Stimulated activated CD4-positive, alpha-beta T cell treated with anti-CD3 and anti-CD28 coated beads, Interleukin-1b, Interleukin-23, amount 100 ng/mL, for 24 hours (primary cell): Measurements from ENCODE around the gene PTAR1.

Experiments
- DNase-seq, 4 experiments: peaks; one replicate each; pipeline ENCODE4 v3.0.0-alpha.2; 2020; ENCODE audit warnings: low read depth in 4 of 4, low spot score in 1 of 4

Gene PTAR1

DNA sequence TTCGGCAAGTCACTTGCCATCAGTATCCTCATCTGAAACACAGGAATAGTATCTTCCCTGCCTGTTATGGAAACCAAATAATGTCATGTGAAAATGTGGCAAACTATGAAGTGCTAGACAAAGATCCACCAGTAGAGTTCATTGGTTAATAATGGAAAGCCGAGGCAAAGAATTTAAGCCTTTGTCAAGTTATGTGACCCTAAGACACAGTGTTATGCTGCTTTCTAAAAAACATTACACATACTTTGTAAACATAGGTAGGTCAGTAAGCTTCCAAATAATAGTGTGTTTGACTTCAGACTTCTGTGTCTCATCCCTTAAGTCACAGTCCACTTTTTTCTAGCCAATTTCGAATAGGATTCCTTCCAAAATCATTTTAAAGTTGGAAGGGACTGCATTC is 6.0 kb downstream of the PTAR1 start:
- no peak for DNase-seq

DNA sequence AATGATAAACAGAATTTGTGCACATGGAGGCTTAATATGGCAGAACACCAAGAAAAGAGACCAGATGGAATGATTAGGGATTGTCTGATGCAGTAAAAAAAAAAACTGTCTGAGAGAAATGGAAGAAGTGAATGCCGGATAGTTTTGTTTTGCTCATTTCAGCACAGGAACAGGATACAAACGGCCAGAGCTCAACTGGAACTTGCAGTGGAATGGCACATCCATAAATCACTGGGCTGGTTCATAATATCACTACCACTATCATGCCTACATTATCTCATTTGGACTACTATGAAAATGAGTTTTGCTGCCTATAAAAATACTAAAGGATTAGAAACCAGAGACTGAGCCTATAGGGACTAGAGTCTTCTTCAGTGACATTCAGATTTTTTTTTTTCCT is 9.7 kb downstream of the PTAR1 start:
- DNase-seq: no peak

DNA sequence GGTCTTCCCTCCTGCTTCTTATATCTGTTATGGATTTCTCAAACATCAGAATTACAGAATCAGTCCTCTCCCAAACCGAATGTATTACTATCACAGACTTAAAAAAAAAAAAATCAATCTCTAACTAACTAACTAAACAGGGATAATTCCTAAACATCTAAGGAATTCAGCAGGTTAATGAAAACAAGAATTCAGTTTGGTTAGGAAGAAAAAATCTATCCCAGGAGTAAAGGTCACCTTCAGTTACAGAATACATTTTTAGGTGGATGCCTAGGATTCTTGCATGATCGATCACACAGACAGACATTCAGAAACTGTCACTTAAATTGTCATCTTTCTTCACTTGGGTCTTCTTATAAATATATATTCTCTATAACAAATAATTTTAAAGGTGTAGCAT is 11.5 kb downstream of the PTAR1 start:
- no peak for DNase-seq

GRCh38 chr9:69746859-69747560 is 12.8 kb downstream of the PTAR1 start:
- DNase-seq: no peak

DNA sequence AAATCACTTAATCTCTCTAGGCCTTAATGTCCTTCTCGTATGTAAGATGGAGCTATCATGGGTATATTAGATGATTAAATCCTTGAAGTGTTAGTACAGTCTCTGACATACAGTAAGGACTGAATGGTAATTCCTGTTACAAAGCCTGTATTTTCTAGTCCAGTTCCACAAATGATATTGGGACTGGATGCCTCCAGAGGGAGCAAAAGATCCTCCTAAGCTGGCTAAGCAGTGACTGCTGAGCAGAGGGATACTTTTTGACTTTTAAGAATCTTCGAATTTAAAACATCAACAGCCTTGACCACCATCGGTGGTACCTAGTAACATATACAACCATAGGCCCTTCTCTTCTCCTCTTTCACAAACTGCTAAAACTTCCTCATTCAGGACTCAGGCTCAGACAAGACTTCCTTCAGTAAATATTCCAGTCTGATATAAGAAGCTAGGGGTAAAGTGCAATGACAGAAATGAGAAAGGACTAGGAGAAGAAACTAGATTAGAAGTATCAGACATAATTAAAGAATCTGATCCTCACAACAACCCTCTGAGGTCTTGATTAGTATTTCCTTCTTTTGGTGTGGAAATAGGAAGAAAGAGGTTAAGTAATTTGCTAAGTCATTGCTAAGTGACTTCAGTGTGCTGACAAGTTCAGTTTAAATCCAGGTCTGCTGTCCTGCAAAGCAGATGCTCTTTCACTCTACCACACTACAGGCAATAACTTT is 13.9 kb downstream of the PTAR1 start:
- DNase-seq: no peak

DNA sequence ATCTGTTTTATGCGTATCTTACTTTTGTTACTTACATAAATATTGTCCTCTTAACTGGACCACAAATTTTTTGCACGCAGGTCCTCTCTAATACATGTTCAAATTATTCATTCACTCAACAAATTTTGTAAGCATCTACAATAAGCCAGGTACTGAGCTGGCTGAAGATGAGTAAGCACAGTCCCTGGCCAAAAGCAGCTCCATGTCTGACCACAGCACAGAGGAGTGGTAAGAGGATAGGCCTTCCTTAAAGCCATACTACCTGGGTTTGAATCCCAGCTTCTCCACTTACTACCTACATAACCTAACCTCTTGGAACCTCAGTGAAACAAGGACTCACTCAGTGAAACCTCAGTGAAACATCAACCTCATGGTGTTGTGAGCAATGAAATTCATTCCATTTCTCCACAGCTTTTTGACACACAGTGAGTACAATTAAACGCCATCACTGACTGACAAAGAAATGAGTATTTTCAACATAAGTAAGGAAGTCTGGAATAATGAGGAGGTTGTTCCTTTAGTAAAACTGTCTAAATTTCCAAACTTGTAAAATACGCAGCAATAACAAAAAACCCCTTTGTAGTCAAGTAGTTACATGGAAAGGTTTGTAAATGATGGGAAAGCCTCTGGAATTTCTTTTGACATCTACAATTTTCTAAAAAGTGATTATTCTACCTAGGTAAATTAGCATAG is 15.0 kb downstream of the PTAR1 start:
- no peak for DNase-seq

- DNase-seq: no peak
These were observed 15.9 kb downstream of the PTAR1 start for GRCh38 chr9:69743930-69744329.

GRCh38 chr9:69740872-69741505 is 18.8 kb downstream of the PTAR1 start:
- DNase-seq: no peak

DNA sequence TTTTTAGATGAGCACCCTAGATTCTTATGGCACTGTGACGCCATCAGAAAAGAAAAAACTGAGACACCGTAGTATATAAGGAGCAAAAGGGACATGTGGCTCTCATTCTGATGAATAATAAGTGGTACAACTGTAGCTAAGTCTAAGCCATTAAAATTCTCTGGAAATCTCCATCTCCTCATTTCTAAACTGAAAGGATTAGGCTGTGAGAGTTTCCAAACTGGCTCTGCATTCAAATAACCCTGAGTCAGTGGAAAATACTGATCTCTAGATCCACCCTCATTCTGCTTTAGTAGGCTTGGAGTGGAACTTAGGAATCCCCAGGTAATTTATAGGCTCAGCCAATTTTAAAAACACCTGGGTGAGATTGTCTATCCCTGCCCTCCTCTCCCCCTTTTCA is 28.5 kb downstream of the PTAR1 start:
- DNase-seq: no peak

DNA sequence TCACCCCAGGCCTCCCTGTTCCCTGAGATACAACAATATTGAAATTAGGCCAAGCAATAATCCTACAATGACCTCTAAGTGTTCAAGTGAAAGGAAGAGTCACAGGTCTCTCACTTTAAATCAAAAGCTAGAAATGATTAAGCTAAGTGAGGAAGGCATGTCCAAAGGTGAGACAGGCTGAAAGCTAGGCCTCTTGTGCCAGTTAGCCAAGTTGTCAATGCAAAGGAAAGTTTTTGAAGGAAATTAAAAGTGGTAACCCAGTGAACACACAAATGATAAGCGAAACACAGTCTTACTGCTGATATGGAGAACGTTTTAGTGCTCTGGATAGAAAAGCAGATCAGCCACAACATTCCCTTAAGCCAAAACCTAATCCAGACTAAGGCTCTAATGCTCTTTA is 39.8 kb downstream of the PTAR1 start:
- no peak for DNase-seq

GRCh38 chr9:69719367-69719766 is 40.4 kb downstream of the PTAR1 start:
- no peak for DNase-seq

GRCh38 chr9:69718218-69718617 is 41.6 kb downstream of the PTAR1 start:
- no peak for DNase-seq

DNA sequence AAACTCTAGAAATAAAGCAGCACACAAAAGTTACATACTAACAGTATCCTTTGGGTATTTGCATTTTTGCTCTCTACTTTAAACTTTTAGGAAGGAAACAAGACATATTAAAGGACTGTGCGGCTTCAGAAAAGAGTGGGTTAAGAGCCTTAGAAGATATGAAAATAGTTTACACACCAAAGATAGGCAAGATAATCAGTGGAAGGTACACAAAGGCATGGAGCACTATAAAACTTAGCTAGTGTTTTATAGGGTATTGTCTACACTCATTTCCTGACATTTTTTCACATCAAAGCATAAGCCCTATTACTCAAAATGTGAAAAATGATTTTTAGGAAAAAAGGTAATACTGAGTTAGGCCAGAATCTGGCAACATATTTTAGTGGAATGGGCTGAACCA is 44.0 kb downstream of the PTAR1 start:
- no peak for DNase-seq

GRCh38 chr9:69715096-69715495 is 44.7 kb downstream of the PTAR1 start:
- DNase-seq: no peak

DNA sequence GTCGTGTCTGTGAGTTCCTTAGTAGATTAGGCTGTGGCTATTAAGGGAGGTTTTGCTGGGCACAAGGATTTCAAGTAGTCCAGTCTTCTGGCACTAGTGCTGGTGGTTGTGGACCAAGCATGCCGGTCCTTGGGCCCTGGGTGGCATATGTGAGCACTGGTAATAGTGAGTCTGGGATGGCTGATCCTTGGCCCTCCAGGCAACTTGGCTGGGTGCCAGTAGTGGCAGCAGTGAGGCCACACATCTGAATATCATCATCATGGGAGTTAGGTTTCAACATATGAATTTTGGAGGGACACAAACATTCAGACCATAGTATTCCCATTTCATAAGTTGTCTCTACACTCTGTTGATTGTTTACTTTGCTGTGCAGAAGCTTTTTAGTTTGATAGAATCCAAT is 62.3 kb downstream of the PTAR1 start:
- DNase-seq: no peak

- no peak for DNase-seq
These were observed 63.0 kb downstream of the PTAR1 start for GRCh38 chr9:69696802-69697201.

GRCh38 chr9:69689991-69690538 is 69.7 kb downstream of the PTAR1 start:
- no peak for DNase-seq

- DNase-seq: no peak
These were observed 75.9 kb downstream of the PTAR1 start for GRCh38 chr9:69683927-69684326.

DNA sequence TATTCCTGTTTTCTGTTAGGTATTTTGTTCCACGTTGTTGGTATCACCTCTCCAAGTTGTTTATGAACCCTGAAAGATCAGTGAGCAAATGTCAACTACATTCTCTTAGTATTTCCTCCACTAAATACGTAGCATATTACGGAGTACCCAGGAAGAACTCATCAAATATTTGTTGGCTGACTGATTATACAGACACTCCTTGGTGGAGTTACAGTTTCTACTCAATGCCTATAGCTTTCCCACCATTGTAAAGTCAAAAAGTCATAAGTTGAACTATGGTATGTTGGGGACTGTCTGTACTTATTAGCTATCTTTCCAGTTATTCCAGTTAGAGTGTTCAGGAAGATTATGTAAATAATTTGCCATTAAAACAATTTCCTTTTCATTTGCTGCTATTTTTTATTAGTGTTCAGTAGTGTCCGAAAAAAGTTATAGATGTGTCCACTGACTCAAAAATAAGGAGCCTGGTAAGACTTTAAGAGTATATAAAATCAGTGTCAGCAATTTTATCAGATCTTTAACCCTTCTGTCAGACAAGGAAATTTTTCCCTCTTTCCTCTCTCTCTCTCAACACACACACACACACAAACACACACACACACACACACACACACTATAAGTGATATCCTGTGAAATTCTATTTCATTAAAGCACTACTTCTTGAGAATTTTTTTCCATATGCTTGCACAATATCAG is 80.8 kb downstream of the PTAR1 start:
- no peak for DNase-seq

GRCh38 chr9:69677931-69678330 is 81.9 kb downstream of the PTAR1 start:
- no peak for DNase-seq

DNA sequence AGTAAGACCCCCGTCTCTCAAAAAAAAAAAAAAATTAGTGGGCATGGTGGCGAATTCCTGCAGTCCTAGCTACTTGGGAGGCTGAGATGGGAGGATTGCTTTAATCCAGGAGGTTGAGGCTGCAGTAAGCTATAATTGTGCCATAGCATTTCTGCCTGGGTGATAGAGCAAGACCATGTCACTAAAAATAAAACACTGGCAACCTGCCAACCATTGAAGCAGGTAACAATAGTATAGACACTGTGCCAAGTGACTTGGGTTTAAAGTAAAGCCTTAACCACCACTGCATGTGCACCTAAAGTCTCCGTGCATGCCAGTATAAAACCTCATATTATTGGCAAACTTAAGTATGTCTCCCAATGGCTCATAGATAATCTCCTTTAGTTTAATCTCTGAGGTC is 84.2 kb downstream of the PTAR1 start:
- no peak for DNase-seq
